HepG2 (cell line): ENCODE data around the gene ADCY7. TPM values are rescaled to one million over a fixed set of nuclear protein-coding genes. Genes with fewer than 3 reads are reported as not detected.

ENCODE experiments used
- ATAC-seq: fragments of 200-7000 bp; cut with Tn5 transposase; 3 replicates; pipeline ENCODE4 v1.9.1; 2020; ENCODE audit warnings: mild to moderate bottlenecking, moderate library complexity
- BruUV-seq: library from RNA; stranded (reverse); fragments of 400-500 nt; replicated peaks from 2 replicates; lab custom pipeline; 2021; lab: Mats Ljungman, UMichigan
- CTCF ChIA-PET: fragments of 300-600 bp; formaldehyde crosslinking; extraction: SDS; loops from one replicate; lab custom pipeline; 2021; ENCODE audit warnings: low total read pairs, inconsistent platforms, low intra/inter-chr PET ratio; lab: Yijun Ruan, JAX
- POLR2A ChIA-PET: fragments of 350-600 bp; sonication (Branson Sonifier 250); formaldehyde crosslinking; loops from one replicate; lab custom pipeline; 2020; ENCODE audit warnings: antibody characterized with exemption, inconsistent platforms; lab: Yijun Ruan, JAX
- DNase-seq: peaks from one replicate; pipeline ENCODE4 v3.0.0-alpha.2; 2015; ENCODE audit warnings: low spot score
- FAIRE-seq: peaks from 3 replicates; lab custom pipeline; 2011; peaks lifted over from hg19 to GRCh38; lab: Jason Lieb, UNC
- H2AFZ ChIP-seq: one replicate; pipeline ENCODE4 v1.6.1; 2011; ENCODE audit warnings: low read length, inconsistent platforms
- H3K27ac ChIP-seq: fragments of 300-600 bp; 3 replicates; pipeline ENCODE4 v1.8.0; 2011; ENCODE audit warnings: mixed run types, mild to moderate bottlenecking, mixed read lengths, low read length, inconsistent platforms; ENCODE audit not compliant: insufficient read depth; ENCODE audit errors: extremely low read length
- H3K27me3 ChIP-seq, 2 experiments: fragments of 200-600 bp in 1 of 2; 2 replicates in 1 of 2; 3 replicates in 1 of 2; pipeline versions ENCODE4 v1.6.0 to v1.8.0; 2011; ENCODE audit warnings: low read length in 2 of 2, mild to moderate bottlenecking in 2 of 2, moderate library complexity in 2 of 2, inconsistent platforms in 1 of 2; ENCODE audit not compliant: insufficient read depth in 2 of 2, control insufficient read depth in 1 of 2
- H3K36me3 ChIP-seq, 2 experiments: fragments of 200-600 bp in 1 of 2; replicated peaks in 1 of 2; 2 replicates in 1 of 2; 3 replicates in 1 of 2; pipeline versions ENCODE4 v1.5.1 to v1.8.0; 2011; ENCODE audit warnings: low read length in 2 of 2, inconsistent platforms in 1 of 2; ENCODE audit not compliant: insufficient read depth in 2 of 2, control insufficient read depth in 1 of 2
- H3K4me1 ChIP-seq: 2 replicates; pipeline ENCODE4 v1.5.1; 2012; ENCODE audit warnings: low read length, inconsistent platforms; ENCODE audit not compliant: insufficient read depth
- H3K4me2 ChIP-seq: 2 replicates; pipeline ENCODE4 v1.6.0; 2011; ENCODE audit warnings: low read depth, low read length, inconsistent platforms
- H3K4me3 ChIP-seq, 3 experiments: fragments of 200-600 bp in 1 of 3; sonication (generic), shearing (Covaris generic) in 1 of 3; replicated peaks in 1 of 3; 2 replicates each; pipeline ENCODE4 v1.5.1; 2011 to 2016; ENCODE audit warnings: low read length in 3 of 3, inconsistent platforms in 2 of 3, low read depth in 2 of 3, mild to moderate bottlenecking in 2 of 3, control low read depth in 1 of 3, mixed read lengths in 1 of 3; ENCODE audit not compliant: insufficient read depth in 1 of 3
- H3K79me2 ChIP-seq: one replicate; pipeline ENCODE4 v1.6.1; 2011; ENCODE audit warnings: low read length, inconsistent platforms; ENCODE audit not compliant: insufficient read depth
- H3K9ac ChIP-seq: 2 replicates; pipeline ENCODE4 v1.6.0; 2011; ENCODE audit warnings: mild to moderate bottlenecking, low read depth, low read length, inconsistent platforms; ENCODE audit not compliant: insufficient read depth
- H3K9me3 ChIP-seq: 2 replicates; pipeline ENCODE4 v1.5.1; 2012; ENCODE audit warnings: mild to moderate bottlenecking, low read length
- H4K20me1 ChIP-seq: 2 replicates; pipeline ENCODE4 v1.6.0; 2011; ENCODE audit warnings: inconsistent platforms, mild to moderate bottlenecking, low read length, moderate library complexity; ENCODE audit not compliant: insufficient read depth
- CEBPG ChIP-seq: IDR thresholded peaks from 2 replicates; pipeline ENCODE4 v1.6.1; 2016
- FOXC1 ChIP-seq: sonication (generic); formaldehyde crosslinking; IDR thresholded peaks from 2 replicates; pipeline ENCODE4 v1.8.0; 2022; ENCODE audit warnings: mild to moderate bottlenecking, missing genetic modification reagents, borderline replicate concordance
- KDM3A ChIP-seq: IDR thresholded peaks from 2 replicates; pipeline ENCODE4 v1.6.1; 2018; ENCODE audit warnings: low read depth, missing compliant biosample characterization
- MATR3 ChIP-seq: sonication (generic); formaldehyde crosslinking; IDR thresholded peaks from 2 replicates; pipeline ENCODE4 v1.4.0; 2020; ENCODE audit warnings: missing genetic modification reagents
- MLLT10 ChIP-seq: sonication (generic); formaldehyde crosslinking; IDR thresholded peaks from 2 replicates; pipeline ENCODE4 v1.4.0; 2020; ENCODE audit warnings: missing genetic modification reagents
- NR2F1 ChIP-seq, 2 experiments: fragments of 450-650 bp in 1 of 2; formaldehyde crosslinking in 1 of 2; IDR thresholded peaks; 2 replicates each; pipeline versions ENCODE4 v1.5.0 to v1.6.1; 2016 to 2020; ENCODE audit warnings: mild to moderate bottlenecking in 1 of 2, missing compliant biosample characterization in 1 of 2, missing genetic modification reagents in 1 of 2, moderate library complexity in 1 of 2
- PHF5A ChIP-seq: IDR thresholded peaks from one replicate; pipeline ENCODE4 v1.6.1; 2018; ENCODE audit warnings: low read depth, missing genetic modification reagents; ENCODE audit not compliant: unreplicated experiment
- RELA ChIP-seq: sonication (generic); formaldehyde crosslinking; IDR thresholded peaks from 2 replicates; pipeline ENCODE4 v1.4.0; 2020; ENCODE audit warnings: missing genetic modification reagents
- RFX1 ChIP-seq: fragments of 450-650 bp; IDR thresholded peaks from 2 replicates; pipeline ENCODE4 v1.6.1; 2017
- ZBTB7B ChIP-seq: sonication (generic); formaldehyde crosslinking; IDR thresholded peaks from 2 replicates; pipeline ENCODE4 v1.4.0; 2020; ENCODE audit warnings: missing genetic modification reagents
- ZNF30 ChIP-seq: sonication (generic); formaldehyde crosslinking; IDR thresholded peaks from 2 replicates; pipeline ENCODE4 v1.5.0; 2020; ENCODE audit warnings: mild to moderate bottlenecking, missing genetic modification reagents
- ZNF383 ChIP-seq: sonication (generic); formaldehyde crosslinking; IDR thresholded peaks from 2 replicates; pipeline ENCODE4 v1.4.0; 2020; ENCODE audit warnings: missing genetic modification reagents, mild to moderate bottlenecking, borderline replicate concordance
- WGBS: methylation state at CpG from one replicate; pipeline ENCODE4 v1.1.6; 2017; ENCODE audit warnings: low lambda C conversion rate; 5-methylcytosine and 5-hydroxymethylcytosine counted together
- in situ Hi-C: cut with HindIII; loops from 2 replicates; pipeline ENCODE4 v1.10.0; 2017; ENCODE audit warnings: low pct_unique_long_range_greater_than_20kb; ENCODE audit not compliant: extremely low pct_ligation_motif_present
- intact Hi-C: fragments of 100-400 bp; cut with micrococcal nuclease; formaldehyde crosslinking; loops from one replicate; pipeline ENCODE4 v1.10.0; 2022; ENCODE audit not compliant: unreplicated experiment
- polyA plus RNA-seq, 8 experiments: library from polyadenylated mRNA; depleted of rRNA in 3 of 8; stranded (reverse) in 7 of 8; unstranded in 1 of 8; fragments of >200 nt; fragmentation: Illumina TruSeq in 4 of 8; extraction: Trizol in 4 of 8; gene quantifications; 2 replicates each; pipeline versions ENCODE4 v1.2.1 to v1.2.3, GENCODE V29; 2011 to 2016; ENCODE audit warnings: low read depth in 4 of 8, missing spikeins in 1 of 8, mixed read lengths in 1 of 8; ENCODE audit not compliant: insufficient read depth in 1 of 8
- total RNA-seq, 5 experiments: library from RNA; depleted of rRNA; stranded (reverse); fragments of >200 nt; fragmentation: Illumina TruSeq; extraction: Trizol; gene quantifications; 2 replicates each; pipeline ENCODE4 v1.2.3, GENCODE V29; 2016; ENCODE audit warnings: low read depth in 1 of 5
- TF ChIP-seq, protein P1 (sequence below), 2 experiments: IDR thresholded peaks; 2 replicates each; pipeline ENCODE4 v1.6.1; 2011 to 2012; ENCODE audit warnings: low read length in 2 of 2, borderline replicate concordance in 1 of 2, low read depth in 1 of 2, mild to moderate bottlenecking in 1 of 2, moderate library complexity in 1 of 2
- TF ChIP-seq, protein P2 (sequence below): sonication (generic); formaldehyde crosslinking; IDR thresholded peaks from 2 replicates; pipeline ENCODE4 v1.4.0; 2020; ENCODE audit warnings: missing genetic modification reagents
- TF ChIP-seq, protein P3 (sequence below): sonication (generic); formaldehyde crosslinking; IDR thresholded peaks from 2 replicates; pipeline ENCODE4 v1.5.1; 2020; ENCODE audit warnings: mild to moderate bottlenecking, missing genetic modification reagents, moderate library complexity

The ADCY7 gene
- total and polyA plus RNA-seq, 2 of the 13 experiments (the other 11 are each of a cell fraction or from before 2014, with no cell fraction given), result 2.2 to 4.3 TPM

DNA sequence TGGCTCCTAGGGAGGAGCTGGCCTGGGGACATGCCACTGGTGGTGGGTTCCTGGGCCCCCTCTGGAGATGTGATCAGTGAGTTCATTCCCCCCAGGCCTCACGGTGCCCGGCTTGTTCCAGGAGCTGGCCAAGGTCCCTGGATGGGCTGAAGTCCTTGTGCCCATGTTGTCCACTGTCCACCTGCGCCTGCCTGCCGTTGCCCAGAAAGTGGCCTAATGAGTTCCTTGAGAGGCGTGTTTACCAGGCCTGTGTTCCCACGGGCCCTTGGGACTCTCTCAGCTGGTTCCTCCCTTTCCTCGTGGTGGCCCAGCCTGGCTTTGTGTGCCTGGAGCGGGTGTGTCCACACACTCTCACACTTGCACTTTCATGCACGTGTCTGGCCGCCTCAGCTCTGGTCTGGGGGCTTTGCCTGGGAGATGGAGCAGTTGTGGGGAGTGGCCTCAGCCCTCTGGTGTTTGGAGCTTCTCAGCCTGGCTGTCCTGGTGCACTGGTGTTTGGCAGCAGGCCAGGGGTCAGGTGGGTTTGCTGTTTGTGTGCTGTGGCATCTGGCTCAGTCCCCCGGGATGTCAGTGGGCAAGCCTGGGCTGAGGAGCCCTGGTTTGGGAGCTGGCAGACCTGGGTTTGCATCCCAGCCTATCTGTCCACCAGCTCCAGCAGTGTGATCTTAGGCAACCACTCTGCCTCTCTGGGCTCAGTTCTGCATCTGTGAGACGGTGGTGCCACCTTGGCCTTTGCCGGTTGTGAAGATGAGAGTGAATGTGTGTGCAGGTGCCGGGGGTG is 18.0 kb downstream of the ADCY7 start (continued):
- 0 out of 2 replicates have a peak, but pooled peaks have one; percentile 13 for TF ChIP-seq MATR3 (CRISPR knock-in tag)
- no peak for TF ChIP-seq NR2F1 (CRISPR knock-in tag; IDR thresholded peaks at IDR 0.05)
- no peak for TF ChIP-seq PHF5A
- TF ChIP-seq, protein P1, sequence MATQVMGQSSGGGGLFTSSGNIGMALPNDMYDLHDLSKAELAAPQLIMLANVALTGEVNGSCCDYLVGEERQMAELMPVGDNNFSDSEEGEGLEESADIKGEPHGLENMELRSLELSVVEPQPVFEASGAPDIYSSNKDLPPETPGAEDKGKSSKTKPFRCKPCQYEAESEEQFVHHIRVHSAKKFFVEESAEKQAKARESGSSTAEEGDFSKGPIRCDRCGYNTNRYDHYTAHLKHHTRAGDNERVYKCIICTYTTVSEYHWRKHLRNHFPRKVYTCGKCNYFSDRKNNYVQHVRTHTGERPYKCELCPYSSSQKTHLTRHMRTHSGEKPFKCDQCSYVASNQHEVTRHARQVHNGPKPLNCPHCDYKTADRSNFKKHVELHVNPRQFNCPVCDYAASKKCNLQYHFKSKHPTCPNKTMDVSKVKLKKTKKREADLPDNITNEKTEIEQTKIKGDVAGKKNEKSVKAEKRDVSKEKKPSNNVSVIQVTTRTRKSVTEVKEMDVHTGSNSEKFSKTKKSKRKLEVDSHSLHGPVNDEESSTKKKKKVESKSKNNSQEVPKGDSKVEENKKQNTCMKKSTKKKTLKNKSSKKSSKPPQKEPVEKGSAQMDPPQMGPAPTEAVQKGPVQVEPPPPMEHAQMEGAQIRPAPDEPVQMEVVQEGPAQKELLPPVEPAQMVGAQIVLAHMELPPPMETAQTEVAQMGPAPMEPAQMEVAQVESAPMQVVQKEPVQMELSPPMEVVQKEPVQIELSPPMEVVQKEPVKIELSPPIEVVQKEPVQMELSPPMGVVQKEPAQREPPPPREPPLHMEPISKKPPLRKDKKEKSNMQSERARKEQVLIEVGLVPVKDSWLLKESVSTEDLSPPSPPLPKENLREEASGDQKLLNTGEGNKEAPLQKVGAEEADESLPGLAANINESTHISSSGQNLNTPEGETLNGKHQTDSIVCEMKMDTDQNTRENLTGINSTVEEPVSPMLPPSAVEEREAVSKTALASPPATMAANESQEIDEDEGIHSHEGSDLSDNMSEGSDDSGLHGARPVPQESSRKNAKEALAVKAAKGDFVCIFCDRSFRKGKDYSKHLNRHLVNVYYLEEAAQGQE (IDR thresholded peaks at IDR 0.05; ENCODE audit: borderline replicate concordance in 1 of 2, low read depth in 1 of 2, low read length in 2 of 2), result peak in 1 of 2 experiments; percentile 68; a peak in 3 of 4 replicates

DNA sequence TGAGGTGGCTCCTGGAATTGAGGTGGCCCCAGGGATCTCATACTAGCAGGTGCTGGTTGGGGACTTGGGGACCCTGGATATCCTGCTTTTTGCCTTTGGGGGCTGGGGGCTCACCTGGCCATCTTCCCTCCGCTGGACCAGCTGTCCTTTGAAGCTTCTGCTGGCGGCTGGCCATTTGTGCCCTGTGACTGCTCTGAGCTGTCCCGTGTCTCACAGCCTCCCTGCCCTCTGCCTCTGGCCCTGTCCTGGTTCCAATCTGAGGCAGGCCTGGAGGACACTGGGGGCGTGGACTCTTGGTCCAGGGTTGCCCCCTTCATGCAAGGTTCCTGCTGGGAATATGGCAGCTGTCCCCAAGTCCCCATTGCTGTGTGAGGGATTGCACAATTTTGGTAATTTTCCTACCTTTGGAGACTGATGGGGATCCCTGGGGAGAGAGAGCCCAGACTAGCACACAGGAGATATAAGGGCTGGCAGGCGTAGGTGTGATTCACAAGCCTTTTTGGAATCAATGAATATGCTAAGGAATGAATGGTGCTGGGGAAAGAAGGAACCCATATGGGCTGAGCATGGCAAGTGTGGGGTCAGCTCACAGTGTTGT is 19.2 kb downstream of the ADCY7 start:
- in situ Hi-C loops (no loop called here), intact Hi-C loops (no loop called here)
- H3K9ac ChIP-seq, result no peak overlapping the region
- no peaks in the 10 kb centered on the region; a peak in 1 of 5 replicates for H3K27me3 ChIP-seq
- H3K27ac ChIP-seq, result no peak overlapping the region
- no peaks in the 10 kb centered on the region for H3K9me3 ChIP-seq
- no peak overlapping the region for H2AFZ ChIP-seq
- ATAC-seq (0 out of 3 replicates have a peak, but pooled peaks have one; percentile 2), FAIRE-seq (no peak), DNase-seq (no peak)
- H3K79me2 ChIP-seq, result no peaks in the 10 kb centered on the region
- 21% methylated on average over 5 of the region's 5 CpGs for WGBS
- CTCF ChIA-PET, result no interaction called here
- no peaks in the 10 kb centered on the region for H3K36me3 ChIP-seq
- H4K20me1 ChIP-seq, result no peaks in the 10 kb centered on the region
- no peak overlapping the region for H3K4me3 ChIP-seq
- peaks cover 54% of the 10 kb centered on the region for H3K4me1 ChIP-seq
- no TSS peak for BruUV-seq
- POLR2A ChIA-PET, result no interaction called here
- peak overlapping the region; percentile 26; the same call in 1 of the 2 replicates for H3K4me2 ChIP-seq
- no peak for TF ChIP-seq MLLT10
- TF ChIP-seq ZNF30 (CRISPR knock-in tag), result no peak
- peak; percentile 73 for TF ChIP-seq CEBPG (CRISPR knock-in tag)
- no peak for TF ChIP-seq KDM3A (CRISPR knock-in tag)
- TF ChIP-seq, protein P2, sequence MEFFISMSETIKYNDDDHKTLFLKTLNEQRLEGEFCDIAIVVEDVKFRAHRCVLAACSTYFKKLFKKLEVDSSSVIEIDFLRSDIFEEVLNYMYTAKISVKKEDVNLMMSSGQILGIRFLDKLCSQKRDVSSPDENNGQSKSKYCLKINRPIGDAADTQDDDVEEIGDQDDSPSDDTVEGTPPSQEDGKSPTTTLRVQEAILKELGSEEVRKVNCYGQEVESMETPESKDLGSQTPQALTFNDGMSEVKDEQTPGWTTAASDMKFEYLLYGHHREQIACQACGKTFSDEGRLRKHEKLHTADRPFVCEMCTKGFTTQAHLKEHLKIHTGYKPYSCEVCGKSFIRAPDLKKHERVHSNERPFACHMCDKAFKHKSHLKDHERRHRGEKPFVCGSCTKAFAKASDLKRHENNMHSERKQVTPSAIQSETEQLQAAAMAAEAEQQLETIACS (CRISPR knock-in tag), result no peak
- no peak for TF ChIP-seq FOXC1 (CRISPR knock-in tag)
- TF ChIP-seq, protein P3, sequence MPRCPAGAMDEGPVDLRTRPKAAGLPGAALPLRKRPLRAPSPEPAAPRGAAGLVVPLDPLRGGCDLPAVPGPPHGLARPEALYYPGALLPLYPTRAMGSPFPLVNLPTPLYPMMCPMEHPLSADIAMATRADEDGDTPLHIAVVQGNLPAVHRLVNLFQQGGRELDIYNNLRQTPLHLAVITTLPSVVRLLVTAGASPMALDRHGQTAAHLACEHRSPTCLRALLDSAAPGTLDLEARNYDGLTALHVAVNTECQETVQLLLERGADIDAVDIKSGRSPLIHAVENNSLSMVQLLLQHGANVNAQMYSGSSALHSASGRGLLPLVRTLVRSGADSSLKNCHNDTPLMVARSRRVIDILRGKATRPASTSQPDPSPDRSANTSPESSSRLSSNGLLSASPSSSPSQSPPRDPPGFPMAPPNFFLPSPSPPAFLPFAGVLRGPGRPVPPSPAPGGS (CRISPR knock-in tag), result no peak
- no peak for TF ChIP-seq RELA
- peak; percentile 35; the same call in 1 of the 2 replicates for TF ChIP-seq ZBTB7B
- TF ChIP-seq ZNF383 (CRISPR knock-in tag), result no peak
- no peak for TF ChIP-seq RFX1
